Stromal cell of bone marrow (primary cell): ENCODE data around the gene MMP2.

Experiments used
- DNase-seq: peaks from one replicate; pipeline ENCODE4 v3.0.0-alpha.2; 2012; ENCODE audit warnings: low read depth

MMP2 gene

DNA sequence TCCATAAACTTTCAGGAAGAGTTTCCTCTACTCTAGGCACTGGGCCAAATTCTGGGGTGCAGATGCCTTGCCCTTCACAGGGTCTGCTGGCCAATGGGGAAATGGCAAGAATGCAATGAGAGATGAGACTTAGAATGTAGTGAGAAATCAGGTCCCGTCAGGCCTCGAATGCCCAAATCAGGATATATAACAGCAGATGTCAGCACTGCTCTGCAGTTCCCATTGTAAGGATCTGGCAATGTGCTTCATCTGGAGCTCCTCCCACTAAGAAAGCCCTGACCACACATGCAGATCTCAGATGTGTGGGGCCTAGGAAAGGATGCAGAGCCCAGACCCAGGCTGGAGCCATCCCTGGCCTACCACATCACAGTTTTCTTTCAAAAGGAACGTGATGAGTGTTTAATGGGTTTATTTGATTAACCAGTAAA is 16.0 kb downstream of the MMP2 start:
- DNase-seq = peak; percentile 81

- no peak for DNase-seq
Measured at GRCh38 chr16:55495616-55496289, 16.8 kb downstream of the MMP2 start.

GRCh38 chr16:55496509-55497145 is 17.6 kb downstream of the MMP2 start:
- DNase-seq = no peak

GRCh38 chr16:55497558-55497957 is 18.6 kb downstream of the MMP2 start:
- DNase-seq = no peak

DNA sequence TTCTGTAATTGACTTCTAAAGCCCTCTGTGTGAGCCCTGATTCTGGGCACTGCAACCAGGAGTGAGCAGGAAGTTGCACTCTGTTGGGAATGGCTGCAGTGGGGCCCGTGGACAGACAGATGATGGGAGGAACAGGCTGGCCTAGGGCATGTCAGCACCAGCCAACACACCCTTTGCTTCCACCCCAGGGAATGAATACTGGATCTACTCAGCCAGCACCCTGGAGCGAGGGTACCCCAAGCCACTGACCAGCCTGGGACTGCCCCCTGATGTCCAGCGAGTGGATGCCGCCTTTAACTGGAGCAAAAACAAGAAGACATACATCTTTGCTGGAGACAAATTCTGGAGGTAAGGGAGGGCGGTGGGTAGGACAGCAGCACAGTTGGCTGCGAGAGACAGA is 19.1 kb downstream of the MMP2 start:
- no peak for DNase-seq

- DNase-seq = no peak
Measured at GRCh38 chr16:55499281-55499680, 20.3 kb downstream of the MMP2 start.

- peak; percentile 97 for DNase-seq
Measured at GRCh38 chr16:55499951-55500529, 21.0 kb downstream of the MMP2 start.

GRCh38 chr16:55500530-55501011 is 21.6 kb downstream of the MMP2 start:
- no peak for DNase-seq

- DNase-seq = no peak
Measured at GRCh38 chr16:55501549-55502322, 22.7 kb downstream of the MMP2 start.

- peak; percentile 77 for DNase-seq
Measured at GRCh38 chr16:55502801-55503366, 23.9 kb downstream of the MMP2 start.

DNA sequence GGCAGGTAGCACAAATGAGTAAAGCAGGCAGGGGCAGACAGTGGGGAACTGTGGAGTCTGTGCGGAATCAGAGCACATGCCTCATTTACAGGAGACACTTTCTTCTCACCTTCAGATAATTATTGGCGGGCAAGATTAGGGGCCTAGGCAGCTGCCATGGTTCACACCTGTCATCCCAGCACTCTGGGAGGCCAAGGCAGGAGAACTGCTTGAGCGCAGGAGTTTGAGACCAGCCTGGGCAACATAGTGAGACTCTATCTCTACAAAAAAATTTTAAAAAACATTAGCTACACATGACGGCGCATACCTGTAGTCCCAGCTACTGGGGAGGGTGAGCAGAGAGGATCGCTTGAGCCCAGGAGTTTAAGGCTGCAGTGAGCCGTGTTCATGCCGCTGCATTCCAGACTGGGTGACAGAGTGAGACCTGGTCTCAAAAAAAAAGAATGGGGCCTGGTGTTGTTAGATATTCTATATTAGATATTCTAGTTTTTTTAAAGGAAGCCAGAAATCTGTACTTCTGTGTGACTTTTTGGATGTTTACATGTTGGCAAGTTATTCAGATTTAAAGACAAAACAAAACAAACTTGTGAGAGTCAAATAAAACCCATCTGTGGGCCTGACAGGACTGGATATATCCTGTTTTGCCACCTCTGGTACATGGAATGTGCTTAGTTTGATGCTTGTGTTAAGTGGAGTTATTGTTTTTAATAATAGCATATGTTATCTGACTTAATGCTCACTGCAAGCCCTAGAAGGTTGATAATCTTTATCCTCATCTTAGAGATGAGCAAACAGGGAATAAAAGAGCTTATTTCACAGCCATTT is 24.9 kb downstream of the MMP2 start:
- DNase-seq = no peak

DNA sequence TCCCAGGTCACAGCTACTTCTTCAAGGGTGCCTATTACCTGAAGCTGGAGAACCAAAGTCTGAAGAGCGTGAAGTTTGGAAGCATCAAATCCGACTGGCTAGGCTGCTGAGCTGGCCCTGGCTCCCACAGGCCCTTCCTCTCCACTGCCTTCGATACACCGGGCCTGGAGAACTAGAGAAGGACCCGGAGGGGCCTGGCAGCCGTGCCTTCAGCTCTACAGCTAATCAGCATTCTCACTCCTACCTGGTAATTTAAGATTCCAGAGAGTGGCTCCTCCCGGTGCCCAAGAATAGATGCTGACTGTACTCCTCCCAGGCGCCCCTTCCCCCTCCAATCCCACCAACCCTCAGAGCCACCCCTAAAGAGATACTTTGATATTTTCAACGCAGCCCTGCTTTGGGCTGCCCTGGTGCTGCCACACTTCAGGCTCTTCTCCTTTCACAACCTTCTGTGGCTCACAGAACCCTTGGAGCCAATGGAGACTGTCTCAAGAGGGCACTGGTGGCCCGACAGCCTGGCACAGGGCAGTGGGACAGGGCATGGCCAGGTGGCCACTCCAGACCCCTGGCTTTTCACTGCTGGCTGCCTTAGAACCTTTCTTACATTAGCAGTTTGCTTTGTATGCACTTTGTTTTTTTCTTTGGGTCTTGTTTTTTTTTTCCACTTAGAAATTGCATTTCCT is 26.5 kb downstream of the MMP2 start:
- DNase-seq = no peak

GRCh38 chr16:55506083-55506482 is 27.1 kb downstream of the MMP2 start:
- DNase-seq = no peak

DNA sequence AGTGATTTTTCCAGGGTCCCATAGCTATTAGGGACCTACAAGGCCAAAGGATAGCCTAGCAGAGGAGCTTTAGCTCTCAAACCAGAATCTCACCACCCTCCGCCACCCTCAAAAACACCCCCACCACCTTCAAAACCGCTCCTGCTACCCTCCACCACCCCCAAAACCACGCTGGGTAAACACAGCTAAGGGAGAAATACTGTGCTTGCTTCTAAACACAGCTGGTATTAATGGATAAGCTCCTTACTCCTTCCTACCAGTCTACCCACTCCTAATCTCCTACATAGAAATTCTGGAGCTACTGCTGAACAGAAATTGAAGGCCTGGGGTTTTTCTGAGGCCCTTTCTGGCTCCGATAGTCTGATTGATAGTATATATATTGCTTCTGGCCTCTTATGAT is 27.7 kb downstream of the MMP2 start:
- DNase-seq = no peak

- DNase-seq = no peak
Measured at GRCh38 chr16:55508271-55508921, 29.4 kb downstream of the MMP2 start.

GRCh38 chr16:55508941-55509931 is 30.2 kb downstream of the MMP2 start, which contains the start of gene LPCAT2:
LPCAT2 (plus strand) TSS chr16:55509072; CDS start chr16:55509182, 110 bp downstream.
- peak; percentile 64 for DNase-seq

- DNase-seq = no peak
Measured at GRCh38 chr16:55510185-55510805, 31.3 kb downstream of the MMP2 start.

DNA sequence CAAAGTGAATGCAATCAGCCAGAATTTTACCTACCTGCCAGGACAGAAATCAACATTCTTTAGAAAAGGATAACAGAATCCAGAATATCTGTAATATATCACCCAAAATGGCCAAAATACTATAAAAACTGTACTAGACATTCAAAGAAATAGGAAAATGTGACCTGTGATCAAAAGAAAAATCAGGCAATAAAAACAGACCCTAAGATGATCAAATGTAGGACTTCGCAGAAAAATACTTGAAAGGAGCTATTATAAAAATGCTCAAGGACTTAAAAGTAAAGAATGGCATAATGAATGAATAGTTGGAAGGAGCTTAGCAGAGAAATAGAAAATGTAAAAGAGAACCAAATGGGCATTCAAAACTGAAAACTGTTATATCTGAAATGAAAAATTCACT is 33.9 kb downstream of the MMP2 start:
- DNase-seq = no peak
